ENCODE measurements around the gene AMDHD2.

AMDHD2 gene

GRCh38 chr16:2500430-2500917 is 19.7 kb upstream of the AMDHD2 start:
- no peak for DNase-seq

- DNase-seq = peak; percentile 3
Observed at GRCh38 chr16:2500918-2501750, 19.0 kb upstream of the AMDHD2 start.

GRCh38 chr16:2501946-2502895 is 17.9 kb upstream of the AMDHD2 start:
- DNase-seq = no peak

- DNase-seq = no peak
Observed at GRCh38 chr16:2505695-2506094, 14.5 kb upstream of the AMDHD2 start.

GRCh38 chr16:2507052-2507659 is 13.0 kb upstream of the AMDHD2 start:
- DNase-seq = no peak

GRCh38 chr16:2507665-2508064 is 12.5 kb upstream of the AMDHD2 start:
- DNase-seq = no peak

GRCh38 chr16:2508722-2509400 is 11.3 kb upstream of the AMDHD2 start:
- no peak for DNase-seq

- DNase-seq = no peak
Observed at GRCh38 chr16:2511128-2511800, 8.9 kb upstream of the AMDHD2 start.

GRCh38 chr16:2511996-2512734 is 8.0 kb upstream of the AMDHD2 start:
- DNase-seq = no peak

GRCh38 chr16:2512735-2513404 is 7.3 kb upstream of the AMDHD2 start:
- no peak for DNase-seq

- peak; percentile 62 for DNase-seq
Observed at GRCh38 chr16:2513405-2514332, 6.5 kb upstream of the AMDHD2 start, which contains the start of gene ATP6V0C. Gene ATP6V0C, plus strand, starts transcription at chr16:2513952. Its CDS starts 152 bp downstream, at chr16:2514104.

- no peak for DNase-seq
Observed at GRCh38 chr16:2514333-2515179, 5.6 kb upstream of the AMDHD2 start.

GRCh38 chr16:2515180-2515851 is 4.9 kb upstream of the AMDHD2 start:
- no peak for DNase-seq

- no peak for DNase-seq
Observed at GRCh38 chr16:2516391-2517240, 3.6 kb upstream of the AMDHD2 start.

GRCh38 chr16:2517954-2518605 is 2.1 kb upstream of the AMDHD2 start:
- DNase-seq = no peak
